ENCODE data around the gene VPS4A.
"Not testable (repeated sequence)": the region's sequence is repeated elsewhere in the genome, so short reads cannot be mapped to it uniquely, and the experiment has no call there.

Gene VPS4A

GRCh38 chr16:69328854-69329316 lies 17.7 kb downstream of the VPS4A start:
- DNase-seq: no peak

- no peak for DNase-seq
Observed at GRCh38 chr16:69329369-69330285, 18.5 kb downstream of the VPS4A start.

- DNase-seq: peak; percentile 72
Observed at GRCh38 chr16:69330286-69331109, 19.3 kb downstream of the VPS4A start, which contains the start of gene PDF. Gene PDF (minus strand): TSS chr16:69330588. CDS start chr16:69330570, 18 bp downstream.

GRCh38 chr16:69334696-69335095 lies 23.5 kb downstream of the VPS4A start:
- DNase-seq: no peak

GRCh38 chr16:69338557-69339288 lies 27.6 kb downstream of the VPS4A start:
- no peak for DNase-seq

DNA sequence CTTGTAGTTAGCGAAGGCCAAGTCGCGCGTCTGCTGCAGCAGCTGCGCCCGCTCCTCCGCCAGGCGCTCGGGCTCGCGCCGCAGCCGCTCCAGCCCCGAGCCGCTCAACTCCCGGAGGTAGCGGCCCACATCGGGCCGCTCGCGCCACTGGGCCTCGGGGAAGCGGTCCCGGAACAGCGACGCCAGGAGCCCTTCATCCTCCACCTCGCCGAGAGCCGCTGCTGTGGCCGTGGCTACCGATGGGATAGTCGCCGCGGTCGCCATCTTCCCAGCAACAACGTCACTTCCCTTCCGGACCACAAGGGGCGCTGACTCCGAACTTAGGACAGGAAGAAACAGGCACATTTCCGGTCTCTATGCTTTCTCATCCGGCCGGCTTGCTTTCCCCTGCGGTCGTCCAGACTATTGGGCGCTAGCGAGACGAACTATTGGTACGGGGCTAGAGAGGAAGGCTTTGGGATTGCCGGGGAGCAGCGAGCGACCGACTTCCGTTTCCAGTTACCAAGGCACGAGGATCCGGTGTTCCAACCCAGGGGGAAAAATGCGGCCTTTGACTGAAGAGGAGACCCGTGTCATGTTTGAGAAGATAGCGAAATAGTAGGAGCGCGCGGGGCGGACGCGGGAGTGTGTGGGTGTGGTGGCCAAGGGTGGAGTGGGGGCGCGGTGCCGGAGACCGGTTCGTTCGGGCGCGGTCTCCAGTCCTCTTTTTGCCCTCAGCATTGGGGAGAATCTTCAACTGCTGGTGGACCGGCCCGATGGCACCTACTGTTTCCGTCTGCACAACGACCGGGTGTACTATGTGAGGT lies 28.3 kb downstream of the VPS4A start, which contains the start of the genes COG8 and NIP7:
Gene COG8 (minus strand): TSS at position 276 of the 806 bp plus-strand sequence. CDS start 12 bp downstream, at position 264.
Gene NIP7 (plus strand): TSS at position 484 of the 806 bp plus-strand sequence. CDS start 58 bp downstream, at position 542.
- DNase-seq: peak; percentile 93

GRCh38 chr16:69340095-69340644 lies 29.0 kb downstream of the VPS4A start:
- no peak for DNase-seq

GRCh38 chr16:69344171-69344570 lies 33.0 kb downstream of the VPS4A start:
- DNase-seq: no peak

- no peak for DNase-seq
Observed at GRCh38 chr16:69345923-69346322, 34.8 kb downstream of the VPS4A start.

- DNase-seq: no peak
Observed at GRCh38 chr16:69346683-69347082, 35.5 kb downstream of the VPS4A start.

GRCh38 chr16:69348222-69348621 lies 37.1 kb downstream of the VPS4A start:
- DNase-seq: no peak

GRCh38 chr16:69349536-69349935 lies 38.4 kb downstream of the VPS4A start:
- no peak for DNase-seq

DNA sequence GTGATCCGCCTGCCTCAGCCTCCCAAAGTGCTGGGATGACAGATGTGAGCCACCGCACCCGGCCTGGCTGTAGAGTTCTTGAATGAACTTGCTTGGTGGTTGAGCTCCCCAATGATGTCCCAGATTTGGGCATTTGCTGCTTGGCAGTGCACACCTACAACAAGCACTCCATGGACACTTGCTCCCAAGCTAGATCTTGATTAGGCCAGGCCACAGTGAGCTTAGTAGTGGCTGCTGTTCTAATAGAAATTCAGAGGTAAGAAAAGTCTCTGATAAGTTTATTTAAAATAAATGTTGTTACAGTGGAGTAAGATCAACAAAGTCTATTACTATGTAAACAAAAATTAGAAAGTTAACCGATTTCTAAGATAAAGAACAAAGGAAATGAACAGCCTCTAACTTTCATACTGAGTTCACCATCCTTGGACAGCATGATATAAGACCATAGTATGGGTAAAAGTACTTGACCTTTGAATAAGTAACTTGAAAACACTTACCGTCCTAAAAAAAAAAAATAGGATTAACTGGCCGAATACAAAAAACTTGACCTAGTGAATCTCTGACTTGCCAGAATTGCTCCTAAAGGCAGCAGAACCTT lies 39.5 kb downstream of the VPS4A start:
- no peak for DNase-seq

DNA sequence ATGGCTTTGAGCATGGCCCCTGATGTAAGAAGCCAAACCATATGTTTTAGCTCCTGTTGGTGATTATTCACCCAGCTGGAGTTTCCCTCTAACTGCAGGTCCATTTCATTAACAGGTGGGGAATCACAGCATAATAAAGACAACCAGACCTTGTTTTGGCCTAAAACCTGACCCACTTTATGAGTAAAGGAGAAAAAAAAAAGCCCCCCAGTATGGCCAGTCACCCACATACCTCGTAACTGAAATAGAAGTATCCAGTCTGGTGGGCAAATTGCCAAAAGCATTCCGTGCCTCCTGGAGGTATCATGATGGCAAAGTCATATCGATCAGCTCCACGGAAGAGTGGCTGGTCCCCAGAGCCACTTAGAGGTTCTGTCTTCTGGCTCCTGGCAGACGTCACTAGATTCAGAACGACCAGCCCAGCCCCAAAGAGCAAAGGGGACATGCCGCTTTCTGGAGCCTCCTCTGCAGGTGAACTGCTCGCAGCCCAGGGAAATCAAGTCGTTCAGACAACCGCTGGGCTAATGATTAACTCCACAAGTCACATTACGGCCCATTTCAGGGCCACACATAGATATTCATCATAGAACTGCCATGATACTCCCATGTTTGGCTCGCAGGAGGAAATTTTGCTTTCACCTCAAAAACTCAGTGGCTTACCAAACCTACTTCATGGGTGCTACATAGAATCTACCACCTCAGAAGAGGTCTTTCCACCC lies 40.3 kb downstream of the VPS4A start, which contains the start of gene TMED6:
Gene TMED6 (minus strand): TSS at position 478 of the 719 bp plus-strand sequence. CDS start 33 bp downstream, at position 445.
- DNase-seq: no peak

- not testable (repeated sequence) for DNase-seq
Observed at GRCh38 chr16:69360070-69360469, 48.9 kb downstream of the VPS4A start.

DNA sequence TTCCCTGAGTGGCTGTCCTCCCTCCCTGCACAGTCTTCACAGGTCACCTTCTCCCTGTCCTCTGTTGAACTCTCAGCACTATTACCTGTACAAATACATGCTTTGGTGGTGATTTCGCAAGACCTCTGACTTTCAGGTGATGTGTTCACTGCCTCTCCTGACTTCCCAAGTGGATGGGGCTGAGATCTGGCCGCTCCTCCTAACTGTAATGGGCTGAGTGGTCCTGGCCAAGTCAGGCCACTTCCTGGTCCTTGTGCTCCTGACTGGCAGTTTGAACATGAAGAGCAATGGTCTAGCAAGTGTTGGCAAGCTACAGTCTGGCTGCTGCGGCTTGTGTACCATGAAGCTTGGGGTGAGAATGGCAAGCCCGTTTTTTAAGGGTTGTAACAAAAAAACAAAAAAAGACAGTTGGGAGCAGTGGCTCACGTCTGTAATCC lies 52.1 kb downstream of the VPS4A start:
- no peak for DNase-seq

DNA sequence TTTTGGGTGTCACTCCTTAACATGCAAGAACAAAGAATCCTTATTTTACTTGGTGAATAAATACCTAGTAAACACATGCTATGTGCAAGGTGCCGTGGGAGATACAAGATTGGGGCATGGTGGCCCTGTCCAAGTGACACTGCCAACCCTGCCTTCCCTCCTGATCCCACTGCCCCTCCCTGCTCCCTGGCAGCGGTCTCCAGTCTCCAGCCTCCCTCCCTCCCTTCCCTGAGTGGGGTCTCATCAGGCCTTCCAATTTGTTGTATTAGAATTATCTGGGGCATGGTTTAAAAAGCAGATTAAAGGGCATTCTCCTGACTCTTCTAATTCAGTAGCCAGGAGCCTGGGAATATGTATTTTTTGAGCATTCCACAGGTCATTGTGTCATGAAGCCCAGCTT lies 52.9 kb downstream of the VPS4A start:
- no peak for DNase-seq

- no peak for DNase-seq
Observed at GRCh38 chr16:69365901-69366300, 54.8 kb downstream of the VPS4A start.

DNA sequence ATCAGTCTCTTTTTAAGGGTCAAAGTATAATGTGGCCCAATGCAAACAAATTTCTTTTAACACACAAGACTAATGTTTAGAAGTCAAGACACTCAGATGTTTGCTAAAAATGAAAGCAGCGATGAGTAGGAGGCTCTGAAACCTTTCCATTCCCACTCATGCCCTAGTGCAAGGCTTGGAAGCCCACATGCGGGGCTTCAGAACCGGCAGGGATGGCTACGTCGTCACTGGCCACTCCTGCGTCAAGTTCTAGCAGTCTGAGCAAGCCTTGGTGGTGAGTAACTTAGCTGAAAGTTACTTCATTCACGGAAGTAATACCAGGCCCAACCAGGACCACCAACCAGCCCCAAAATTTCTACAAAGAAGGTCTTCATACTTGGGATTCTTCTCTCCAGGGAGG lies 55.3 kb downstream of the VPS4A start:
- DNase-seq: no peak

DNA sequence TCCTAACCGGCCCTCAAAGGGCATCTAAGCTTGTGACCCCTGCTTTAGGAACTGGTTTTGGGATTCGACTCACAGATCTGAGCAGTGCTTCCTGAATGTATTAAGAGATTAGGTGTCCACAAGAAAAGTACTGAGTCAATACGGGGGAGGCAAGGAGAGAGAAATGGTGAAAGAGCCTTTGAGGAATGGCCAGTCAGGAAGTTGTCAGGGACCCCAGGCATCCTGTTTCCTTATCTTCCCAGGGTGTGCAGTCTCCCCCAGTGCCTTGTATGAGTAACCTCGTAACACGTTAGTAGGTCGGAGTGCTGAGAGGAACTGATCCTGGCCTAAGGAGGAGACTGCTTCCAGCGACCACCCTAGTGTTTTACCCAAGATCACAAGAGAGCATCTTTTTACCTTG lies 56.8 kb downstream of the VPS4A start:
- DNase-seq: no peak

Measured in CD4-positive, alpha-beta T cell treated with Interleukin-15 for 1 hour (primary cell).